IMR-90 (cell line): Measurements from ENCODE around the gene KRTAP5-3. TPM values are rescaled to one million over a fixed set of nuclear protein-coding genes. Genes with fewer than 3 reads are reported as not detected.

ENCODE experiments used
- ATAC-seq: fragments of 200-7000 bp; cut with Tn5 transposase; 2 replicates; pipeline ENCODE4 v1.9.1; 2020; ENCODE audit warnings: low read depth, mild to moderate bottlenecking, moderate library complexity
- BruUV-seq: library from RNA; stranded (reverse); fragments of 400-500 nt; replicated peaks from 2 replicates; lab custom pipeline; 2021; lab: Mats Ljungman, UMichigan
- CTCF ChIA-PET: fragments of 300-600 bp; formaldehyde crosslinking; extraction: SDS; loops from one replicate; lab custom pipeline; 2021; ENCODE audit warnings: antibody characterized with exemption; lab: Yijun Ruan, JAX
- POLR2A ChIA-PET: fragments of 300-600 bp; sonication (Branson Sonifier 250); formaldehyde crosslinking; loops from one replicate; lab custom pipeline; 2022; ENCODE audit warnings: antibody characterized with exemption; ENCODE audit not compliant: unreplicated experiment; lab: Charles Lee
- DNase-seq: peaks from one replicate; pipeline ENCODE4 v3.0.0; 2013
- H2AFZ ChIP-seq: replicated peaks from 2 replicates; pipeline ENCODE3; 2013; ENCODE audit warnings: low read length, mild to moderate bottlenecking; ENCODE audit not compliant: poor library complexity
- H2AK5ac ChIP-seq: 2 replicates; pipeline ENCODE4 v1.6.1; 2013; ENCODE audit warnings: low read depth, low read length, inconsistent platforms
- H2AK9ac ChIP-seq: replicated peaks from 2 replicates; pipeline ENCODE3; 2013; ENCODE audit warnings: mild to moderate bottlenecking, low read depth, low read length, moderate library complexity; ENCODE audit not compliant: poor library complexity
- H2BK120ac ChIP-seq: 2 replicates; pipeline ENCODE4 v1.6.1; 2013; ENCODE audit warnings: low read depth, low read length, inconsistent platforms
- H2BK15ac ChIP-seq: 3 replicates; pipeline ENCODE4 v1.6.1; 2013; ENCODE audit warnings: low read depth, low read length, inconsistent platforms
- H2BK20ac ChIP-seq: 2 replicates; pipeline ENCODE4 v1.6.1; 2013; ENCODE audit warnings: low read depth, mild to moderate bottlenecking, inconsistent platforms, low read length, moderate library complexity
- H2BK5ac ChIP-seq: 2 replicates; pipeline ENCODE4 v1.6.1; 2013; ENCODE audit warnings: mild to moderate bottlenecking, low read depth, low read length, inconsistent platforms; ENCODE audit not compliant: poor library complexity, severe bottlenecking
- H3K14ac ChIP-seq: replicated peaks from 2 replicates; pipeline ENCODE4 v1.6.1; 2013; ENCODE audit warnings: low read depth, low read length, inconsistent platforms
- H3K18ac ChIP-seq: 2 replicates; pipeline ENCODE4 v1.6.1; 2013; ENCODE audit warnings: low read depth, low read length, control low read depth
- H3K23ac ChIP-seq: 2 replicates; pipeline ENCODE4 v1.6.1; 2013; ENCODE audit warnings: low read depth, low read length, inconsistent platforms
- H3K27ac ChIP-seq: 2 replicates; pipeline ENCODE4 v1.5.1; 2013; ENCODE audit warnings: mild to moderate bottlenecking, control low read depth, low read length; ENCODE audit not compliant: insufficient read depth
- H3K27me3 ChIP-seq: 2 replicates; pipeline ENCODE4 v1.6.1; 2013; ENCODE audit warnings: low read length; ENCODE audit not compliant: control insufficient read depth, insufficient read depth
- H3K36me3 ChIP-seq: 2 replicates; pipeline ENCODE4 v1.6.1; 2013; ENCODE audit warnings: low read length, mixed read lengths; ENCODE audit not compliant: control insufficient read depth, insufficient read depth
- H3K4ac ChIP-seq: 2 replicates; pipeline ENCODE4 v1.6.1; 2013; ENCODE audit warnings: low read depth, low read length, inconsistent platforms
- H3K4me1 ChIP-seq: 2 replicates; pipeline ENCODE4 v1.6.1; 2013; ENCODE audit warnings: low read length, mixed read lengths; ENCODE audit not compliant: control insufficient read depth, insufficient read depth
- H3K4me2 ChIP-seq: 2 replicates; pipeline ENCODE4 v1.6.1; 2013; ENCODE audit warnings: low read depth, mild to moderate bottlenecking, control low read depth, low read length, moderate library complexity
- H3K4me3 ChIP-seq: 2 replicates; pipeline ENCODE4 v1.5.1; 2013; ENCODE audit warnings: low read depth, mild to moderate bottlenecking, control low read depth, low read length, moderate library complexity; ENCODE audit not compliant: insufficient read depth
- H3K56ac ChIP-seq: 2 replicates; pipeline ENCODE4 v1.6.1; 2013; ENCODE audit warnings: low read length, inconsistent platforms; ENCODE audit not compliant: insufficient read depth; ENCODE audit errors: extremely low read depth
- H3K79me1 ChIP-seq, 2 experiments: 2 replicates each; pipeline ENCODE4 v1.6.1; 2013; ENCODE audit warnings: low read length in 2 of 2, inconsistent platforms in 1 of 2, low read depth in 1 of 2
- H3K9ac ChIP-seq: 2 replicates; pipeline ENCODE4 v1.6.1; 2013; ENCODE audit warnings: low read depth, low read length, control low read depth
- H3K9me1 ChIP-seq: 2 replicates; pipeline ENCODE4 v1.6.1; 2013; ENCODE audit warnings: low read length, inconsistent platforms; ENCODE audit not compliant: insufficient read depth
- H3K9me3 ChIP-seq: 2 replicates; pipeline ENCODE4 v1.6.1; 2013; ENCODE audit warnings: low read length; ENCODE audit not compliant: control insufficient read depth, insufficient read depth
- H4K20me1 ChIP-seq: 2 replicates; pipeline ENCODE4 v1.6.1; 2013; ENCODE audit warnings: low read length, inconsistent platforms; ENCODE audit not compliant: insufficient read depth
- H4K5ac ChIP-seq: 2 replicates; pipeline ENCODE4 v1.6.1; 2013; ENCODE audit warnings: mild to moderate bottlenecking, low read depth, low read length, control low read depth
- H4K8ac ChIP-seq, 2 experiments: 2 replicates each; pipeline ENCODE4 v1.6.1; 2013; ENCODE audit warnings: low read depth in 2 of 2, low read length in 2 of 2, control low read depth in 1 of 2, inconsistent platforms in 1 of 2
- H4K91ac ChIP-seq: 2 replicates; pipeline ENCODE4 v1.6.1; 2013; ENCODE audit warnings: low read depth, low read length, inconsistent platforms; ENCODE audit not compliant: insufficient read depth
- BHLHE40 ChIP-seq: fragments of 150-350 bp; IDR thresholded peaks from 2 replicates; pipeline ENCODE4 v1.6.1; 2016; ENCODE audit warnings: mild to moderate bottlenecking, low read depth, low read length
- CEBPB ChIP-seq: IDR thresholded peaks from 2 replicates; pipeline ENCODE4 v1.6.1; 2012; ENCODE audit warnings: low read depth, low read length, improper control_type of control experiment
- CHD1 ChIP-seq: IDR thresholded peaks from 2 replicates; pipeline ENCODE4 v1.6.1; 2012; ENCODE audit warnings: low read depth, low read length, improper control_type of control experiment
- FOS ChIP-seq: fragments of 150-350 bp; IDR thresholded peaks from 2 replicates; pipeline ENCODE4 v1.6.1; 2016; ENCODE audit warnings: low read depth, low read length
- MAFK ChIP-seq: IDR thresholded peaks from 2 replicates; pipeline ENCODE4 v1.6.1; 2012; ENCODE audit warnings: low read depth, low read length, improper control_type of control experiment
- MAZ ChIP-seq: IDR thresholded peaks from 2 replicates; pipeline ENCODE4 v1.6.1; 2012; ENCODE audit warnings: low read depth, mild to moderate bottlenecking, low read length, improper control_type of control experiment, moderate library complexity, borderline replicate concordance
- MXI1 ChIP-seq: IDR thresholded peaks from 2 replicates; pipeline ENCODE4 v1.6.1; 2012; ENCODE audit warnings: low read depth, mild to moderate bottlenecking, low read length, moderate library complexity, borderline replicate concordance
- NFE2L2 ChIP-seq: fragments of 150-350 bp; IDR thresholded peaks from 2 replicates; pipeline ENCODE4 v1.6.1; 2016; ENCODE audit warnings: low read depth, mild to moderate bottlenecking, low read length
- POLR2A ChIP-seq: IDR thresholded peaks from 2 replicates; pipeline ENCODE4 v1.6.1; 2012; ENCODE audit warnings: mild to moderate bottlenecking, low read depth, low read length
- RAD21 ChIP-seq: IDR thresholded peaks from 2 replicates; pipeline ENCODE4 v1.6.1; 2012; ENCODE audit warnings: low read length, improper control_type of control experiment
- RCOR1 ChIP-seq: IDR thresholded peaks from 2 replicates; pipeline ENCODE4 v1.6.1; 2012; ENCODE audit warnings: mild to moderate bottlenecking, low read length, improper control_type of control experiment; ENCODE audit not compliant: insufficient replicate concordance
- RFX5 ChIP-seq: IDR thresholded peaks from 2 replicates; pipeline ENCODE4 v1.8.0; 2012; ENCODE audit warnings: low read depth, mild to moderate bottlenecking, low read length, moderate library complexity
- SMC3 ChIP-seq: fragments of 150-350 bp; IDR thresholded peaks from 2 replicates; pipeline ENCODE4 v1.6.1; 2016; ENCODE audit warnings: low read depth, mild to moderate bottlenecking, antibody characterized with exemption, low read length, moderate library complexity
- WGBS, 2 experiments: methylation state at CpG; one replicate each; pipeline versions ENCODE4 v1.1.5 to v1.1.7; 2013; ENCODE audit warnings: missing lambda C conversion rate in 2 of 2; ENCODE audit not compliant: insufficient read length in 1 of 2; ENCODE audit errors: extremely low coverage in 2 of 2; 5-methylcytosine and 5-hydroxymethylcytosine counted together
- dilution Hi-C: fragments of 300-500 bp; cut with HindIII; formaldehyde crosslinking; loops from one replicate; pipeline ENCODE4 v1.14.3; 2018; ENCODE audit warnings: low sequenced_read_pairs; ENCODE audit not compliant: unreplicated experiment
- in situ Hi-C: fragments of 300-500 bp; cut with MboI; formaldehyde crosslinking; loops from 3 replicates; pipeline ENCODE4 v1.14.3; 2019; ENCODE audit warnings: low sequenced_read_pairs, inconsistent platforms, mixed read lengths
- intact Hi-C: fragments of 100-400 bp; cut with micrococcal nuclease; formaldehyde crosslinking; loops from 2 replicates; pipeline ENCODE4 v1.10.0; 2022
- polyA plus RNA-seq, 3 experiments: library from polyadenylated mRNA; depleted of rRNA; stranded (reverse); fragments of >200 nt; gene quantifications; 2 replicates each; pipeline ENCODE4 v1.2.3, GENCODE V29; 2012; ENCODE audit warnings: low replicate concordance in 1 of 3
- total RNA-seq: library from RNA; depleted of rRNA; stranded (reverse); fragments of >200 nt; gene quantifications from 2 replicates; pipeline ENCODE4 v1.2.3, GENCODE V29; 2012
- TF ChIP-seq, protein P1 (sequence below): fragments of 150-350 bp; IDR thresholded peaks from 2 replicates; pipeline ENCODE4 v1.6.1; 2016; ENCODE audit warnings: low read depth, mild to moderate bottlenecking, low read length, moderate library complexity, borderline replicate concordance
- TF ChIP-seq, protein P2 (sequence below): conservative IDR thresholded peaks from 2 replicates; pipeline ENCODE4 v1.5.1; 2012; ENCODE audit warnings: mild to moderate bottlenecking, low read depth, low read length, improper control_type of control experiment
- TF ChIP-seq, protein P3 (sequence below): fragments of 150-350 bp; IDR thresholded peaks from 2 replicates; pipeline ENCODE4 v1.6.1; 2017; ENCODE audit warnings: mild to moderate bottlenecking, antibody characterized with exemption, low read length, low read depth

The KRTAP5-3 gene
- total and polyA plus RNA-seq, 2 of the 4 experiments (the other 2 are of a cell fraction), result not detected

DNA sequence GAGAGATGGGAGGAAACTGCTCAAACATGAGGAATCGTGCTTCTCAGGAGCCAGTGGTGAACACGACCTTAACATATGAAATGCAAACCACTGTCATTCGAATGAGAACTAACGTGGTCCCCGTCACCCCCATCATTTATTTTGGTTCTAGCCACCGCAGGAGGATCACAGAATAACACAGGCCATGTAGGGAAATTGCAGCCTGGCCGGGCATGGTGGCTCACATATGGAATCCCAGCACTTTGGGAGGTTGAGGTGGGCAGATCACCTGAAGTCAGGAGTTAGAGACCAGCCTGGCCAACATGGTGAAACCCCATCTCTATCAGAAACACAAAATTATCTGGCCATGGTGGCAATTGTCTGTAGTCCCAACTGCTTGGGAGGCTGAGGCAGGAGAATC, 48.4 kb upstream of the KRTAP5-3 start:
- H3K4me3 ChIP-seq, result no peak overlapping the region
- in situ Hi-C loops (no loop called here), dilution Hi-C loops (no loop called here), intact Hi-C loops (no loop called here)
- ChIA-PET CTCF (no interaction called here), POLR2A (no interaction called here)
- no peak overlapping the region for H3K18ac ChIP-seq
- peaks cover 48% of the 10 kb centered on the region for H3K27me3 ChIP-seq
- no peak for DNase-seq
- H3K14ac ChIP-seq, result no peak overlapping the region
- no peak overlapping the region for H3K27ac ChIP-seq
- H3K9me1 ChIP-seq, result no peaks in the 10 kb centered on the region
- no peak overlapping the region for H4K91ac ChIP-seq
- H3K9me3 ChIP-seq, result no peaks in the 10 kb centered on the region
- no peak overlapping the region for H3K56ac ChIP-seq
- WGBS, 2 experiments, result no CpG with 5 or more reads among the region's 7 CpGs
- no peak overlapping the region for H2AK9ac ChIP-seq
- H4K8ac ChIP-seq, result no peak overlapping the region
- H3K9ac ChIP-seq, result no peak overlapping the region
- no peaks in the 10 kb centered on the region for H4K20me1 ChIP-seq
- no peak overlapping the region for H2BK20ac ChIP-seq
- no peak overlapping the region for H2BK120ac ChIP-seq
- no peak overlapping the region for H3K23ac ChIP-seq
- H2BK15ac ChIP-seq, result no peak overlapping the region
- H2AK5ac ChIP-seq, result no peak overlapping the region
- no peak overlapping the region for H4K5ac ChIP-seq
- no peak overlapping the region for H2AFZ ChIP-seq
- ATAC-seq, result no peak
- TF ChIP-seq SMC3 (no peak), NFE2L2 (no peak), CHD1 (no peak), BHLHE40 (no peak), MAFK (no peak), MAZ (no peak), POLR2A (no peak), CEBPB (no peak), FOS (no peak), MXI1 (no peak), RAD21 (no peak), RFX5 (no peak), RCOR1 (no peak)
- TF ChIP-seq, protein P1, sequence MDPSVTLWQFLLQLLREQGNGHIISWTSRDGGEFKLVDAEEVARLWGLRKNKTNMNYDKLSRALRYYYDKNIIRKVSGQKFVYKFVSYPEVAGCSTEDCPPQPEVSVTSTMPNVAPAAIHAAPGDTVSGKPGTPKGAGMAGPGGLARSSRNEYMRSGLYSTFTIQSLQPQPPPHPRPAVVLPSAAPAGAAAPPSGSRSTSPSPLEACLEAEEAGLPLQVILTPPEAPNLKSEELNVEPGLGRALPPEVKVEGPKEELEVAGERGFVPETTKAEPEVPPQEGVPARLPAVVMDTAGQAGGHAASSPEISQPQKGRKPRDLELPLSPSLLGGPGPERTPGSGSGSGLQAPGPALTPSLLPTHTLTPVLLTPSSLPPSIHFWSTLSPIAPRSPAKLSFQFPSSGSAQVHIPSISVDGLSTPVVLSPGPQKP, result no peak
- TF ChIP-seq, protein P2, sequence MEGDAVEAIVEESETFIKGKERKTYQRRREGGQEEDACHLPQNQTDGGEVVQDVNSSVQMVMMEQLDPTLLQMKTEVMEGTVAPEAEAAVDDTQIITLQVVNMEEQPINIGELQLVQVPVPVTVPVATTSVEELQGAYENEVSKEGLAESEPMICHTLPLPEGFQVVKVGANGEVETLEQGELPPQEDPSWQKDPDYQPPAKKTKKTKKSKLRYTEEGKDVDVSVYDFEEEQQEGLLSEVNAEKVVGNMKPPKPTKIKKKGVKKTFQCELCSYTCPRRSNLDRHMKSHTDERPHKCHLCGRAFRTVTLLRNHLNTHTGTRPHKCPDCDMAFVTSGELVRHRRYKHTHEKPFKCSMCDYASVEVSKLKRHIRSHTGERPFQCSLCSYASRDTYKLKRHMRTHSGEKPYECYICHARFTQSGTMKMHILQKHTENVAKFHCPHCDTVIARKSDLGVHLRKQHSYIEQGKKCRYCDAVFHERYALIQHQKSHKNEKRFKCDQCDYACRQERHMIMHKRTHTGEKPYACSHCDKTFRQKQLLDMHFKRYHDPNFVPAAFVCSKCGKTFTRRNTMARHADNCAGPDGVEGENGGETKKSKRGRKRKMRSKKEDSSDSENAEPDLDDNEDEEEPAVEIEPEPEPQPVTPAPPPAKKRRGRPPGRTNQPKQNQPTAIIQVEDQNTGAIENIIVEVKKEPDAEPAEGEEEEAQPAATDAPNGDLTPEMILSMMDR, result no peak
- TF ChIP-seq, protein P3, sequence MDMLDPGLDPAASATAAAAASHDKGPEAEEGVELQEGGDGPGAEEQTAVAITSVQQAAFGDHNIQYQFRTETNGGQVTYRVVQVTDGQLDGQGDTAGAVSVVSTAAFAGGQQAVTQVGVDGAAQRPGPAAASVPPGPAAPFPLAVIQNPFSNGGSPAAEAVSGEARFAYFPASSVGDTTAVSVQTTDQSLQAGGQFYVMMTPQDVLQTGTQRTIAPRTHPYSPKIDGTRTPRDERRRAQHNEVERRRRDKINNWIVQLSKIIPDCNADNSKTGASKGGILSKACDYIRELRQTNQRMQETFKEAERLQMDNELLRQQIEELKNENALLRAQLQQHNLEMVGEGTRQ, result no peak
- no peak overlapping the region for H3K4me2 ChIP-seq
- no peaks in the 10 kb centered on the region for H3K79me1 ChIP-seq
- no peaks in the 10 kb centered on the region; the same call in 1 of the 2 replicates for H3K4me1 ChIP-seq
- no peak overlapping the region for H3K4ac ChIP-seq
- no TSS peak for BruUV-seq
- H2BK5ac ChIP-seq, result no peak overlapping the region
- H3K36me3 ChIP-seq, result no peaks in the 10 kb centered on the region
